SIG-M5 (cell line): Measurements from ENCODE around the gene SLC22A6.
"Not testable (repeated sequence)": the region's sequence is repeated elsewhere in the genome, so short reads cannot be mapped to it uniquely, and the experiment has no call there.

Source experiments
- DNase-seq: peaks from one replicate; lab custom pipeline; 2025; lab: John Stamatoyannopoulos, UW

The SLC22A6 gene

DNA sequence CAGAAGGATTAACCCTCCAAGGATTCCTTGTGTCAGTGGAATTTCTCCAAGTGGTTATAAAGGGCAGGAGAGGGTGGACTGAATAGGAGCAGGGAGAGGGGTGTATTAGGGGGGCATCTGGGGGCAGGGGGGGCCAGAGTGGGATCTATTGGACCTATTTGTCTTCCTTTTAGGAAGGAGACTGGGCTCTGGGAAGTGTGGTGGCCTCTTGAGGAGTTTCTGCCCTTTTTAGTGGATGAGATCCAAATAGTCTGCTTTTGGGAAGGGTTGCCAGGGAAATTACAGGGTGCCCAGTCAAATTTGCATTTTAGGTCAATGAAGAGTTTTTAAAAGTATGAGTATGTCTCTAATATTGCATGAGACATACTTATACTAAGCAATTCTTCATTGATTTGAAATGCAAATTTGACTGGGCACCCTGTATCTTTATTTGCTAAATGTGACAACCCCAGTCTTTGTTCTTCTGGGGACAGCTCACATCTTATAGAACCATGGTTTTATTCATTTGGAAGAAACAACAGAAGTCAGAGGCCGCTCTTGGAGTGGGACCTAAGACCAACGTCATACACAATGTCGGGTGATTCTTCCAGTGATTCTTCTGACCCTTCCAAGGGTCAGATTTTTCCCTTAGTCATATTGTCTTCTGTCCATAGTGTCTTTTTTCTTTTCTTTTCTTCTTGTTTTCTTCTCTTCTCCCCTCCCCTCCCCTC, 429 bp upstream of the SLC22A6 start:
- no peak for DNase-seq

DNA sequence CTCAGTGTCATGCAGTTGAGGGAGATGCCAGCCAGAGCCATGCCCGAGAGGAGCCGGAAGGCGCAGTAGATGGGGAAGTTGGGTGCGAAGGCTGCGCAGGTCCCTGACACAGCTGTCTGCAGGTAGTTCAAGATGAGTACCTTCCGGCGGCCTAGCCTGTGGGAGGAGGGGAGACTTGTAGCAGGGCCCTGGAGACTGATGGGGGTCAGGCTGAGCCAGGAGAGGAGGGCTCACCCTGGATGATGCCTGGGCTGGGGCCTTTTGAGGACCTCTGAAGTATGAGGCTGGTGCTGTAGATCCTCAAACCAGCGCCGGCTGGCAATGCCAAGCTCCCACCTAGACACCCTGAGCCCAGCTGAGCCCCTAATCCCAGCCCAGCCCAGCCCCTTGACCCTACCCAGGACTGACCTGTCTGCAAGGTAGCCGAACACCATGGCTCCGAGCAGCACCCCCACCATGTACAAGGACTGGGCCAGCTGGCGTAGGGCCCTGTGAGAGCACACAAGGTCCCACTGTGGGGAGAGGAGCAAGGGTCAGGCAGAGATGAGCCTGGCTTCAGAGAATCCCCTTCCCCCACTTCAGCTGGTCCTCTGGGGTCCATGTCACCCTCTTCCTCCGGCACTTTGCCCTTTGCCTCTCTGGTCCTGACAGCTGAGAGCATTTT, 1.1 kb downstream of the SLC22A6 start:
- DNase-seq, result no peak

DNA sequence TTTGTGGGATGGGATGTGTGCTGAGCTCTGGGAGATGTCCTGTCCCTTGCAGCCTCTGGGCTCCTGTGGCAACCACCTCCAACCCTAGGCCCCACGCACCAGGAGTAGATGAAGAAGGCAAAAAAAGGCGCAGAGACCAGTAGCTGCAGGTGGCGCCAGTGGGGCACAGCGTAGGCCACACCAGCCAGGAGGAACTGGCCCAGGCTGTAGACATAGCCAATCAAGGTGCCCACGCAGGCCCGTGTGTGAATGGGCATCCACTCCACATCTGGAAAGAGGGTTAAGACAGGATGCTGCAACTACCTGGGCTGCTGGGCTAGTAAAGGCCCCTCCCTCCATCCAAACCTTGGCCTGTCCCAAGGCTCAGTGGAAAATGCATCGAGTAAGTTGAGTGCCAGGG, 3.0 kb downstream of the SLC22A6 start:
- DNase-seq, result no peak

DNA sequence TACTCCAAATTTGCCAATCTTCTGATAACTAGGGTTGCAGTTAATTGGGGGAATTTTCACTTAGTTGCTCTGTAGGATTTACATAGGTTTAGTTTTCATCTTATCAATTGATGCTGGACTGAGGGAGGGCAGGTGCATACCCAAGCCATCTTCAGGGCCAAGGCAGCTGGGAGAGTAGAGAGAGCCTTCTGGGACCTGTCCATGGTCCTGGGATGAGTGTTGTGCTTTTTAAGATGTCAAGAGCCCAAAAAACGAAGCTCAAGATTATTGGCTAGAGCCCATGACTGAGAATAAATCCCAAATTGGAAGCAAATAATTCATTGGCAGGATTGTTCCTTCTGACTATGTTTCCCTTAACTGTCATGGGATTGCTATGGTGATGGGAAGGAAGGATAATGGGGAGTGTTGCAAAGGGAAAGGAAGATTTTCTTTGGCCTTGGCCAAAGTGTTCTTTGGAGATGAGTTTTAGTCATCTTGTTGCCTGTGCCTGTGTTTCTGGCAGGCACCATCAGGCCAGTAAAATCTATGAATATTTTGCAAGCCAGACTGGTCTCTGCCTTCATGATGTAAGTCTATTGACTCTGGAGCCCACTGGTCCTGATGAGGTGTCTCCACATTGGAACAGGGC, 4.5 kb downstream of the SLC22A6 start:
- no peak for DNase-seq

DNA sequence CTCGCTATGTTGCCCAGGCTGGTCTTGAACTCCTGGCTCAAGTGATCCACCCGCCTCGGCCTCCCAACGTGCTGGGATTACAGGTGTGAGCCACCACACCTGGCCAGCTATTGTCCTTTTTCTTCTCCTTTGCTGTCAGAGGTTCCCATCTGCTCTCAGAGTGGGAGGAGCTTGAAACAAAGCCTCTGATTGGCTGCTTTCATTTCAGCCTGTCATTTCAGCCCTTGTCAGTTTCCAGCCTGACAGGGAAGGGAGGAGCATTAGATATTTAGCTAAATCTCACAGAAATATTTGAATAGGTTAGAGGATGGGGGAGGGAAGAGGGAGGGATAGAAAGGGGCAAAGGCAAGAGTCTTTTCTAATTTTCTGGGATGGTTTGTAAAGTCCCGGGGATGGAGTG, 8.7 kb downstream of the SLC22A6 start:
- DNase-seq, result no peak

DNA sequence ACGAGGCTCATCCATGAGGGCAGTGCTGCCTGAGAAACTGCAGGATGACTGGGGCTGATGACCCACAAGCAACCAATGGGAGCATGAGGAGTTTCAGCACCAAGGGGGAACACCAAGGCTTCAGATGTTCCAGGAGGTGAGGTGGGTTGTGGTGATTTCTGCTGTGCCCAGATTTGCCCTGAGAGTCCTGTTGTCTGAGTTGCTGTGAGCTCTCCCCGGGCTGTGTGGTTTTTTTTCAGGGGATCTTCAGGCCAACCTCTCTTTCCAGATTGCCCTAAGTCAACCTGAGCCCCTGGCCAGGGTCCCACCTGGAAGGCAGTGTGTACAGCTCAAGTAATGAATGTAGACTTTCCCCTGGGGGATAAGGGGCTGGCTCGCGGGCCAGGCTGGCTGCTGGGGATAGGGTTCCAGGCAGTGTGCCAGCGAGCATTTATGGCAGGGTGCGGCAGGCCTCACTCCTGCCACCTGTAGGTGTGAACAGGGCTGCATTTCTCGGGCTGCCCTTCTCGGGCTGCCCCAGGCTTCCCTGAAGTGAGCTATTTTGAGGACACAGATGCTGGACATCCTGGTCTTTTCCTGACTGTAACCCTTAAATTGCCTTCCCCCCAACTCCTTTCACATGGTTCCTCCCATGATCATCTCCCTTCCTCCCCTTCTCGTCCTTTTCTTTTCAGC, 9.8 kb downstream of the SLC22A6 start:
- DNase-seq, result no peak

DNA sequence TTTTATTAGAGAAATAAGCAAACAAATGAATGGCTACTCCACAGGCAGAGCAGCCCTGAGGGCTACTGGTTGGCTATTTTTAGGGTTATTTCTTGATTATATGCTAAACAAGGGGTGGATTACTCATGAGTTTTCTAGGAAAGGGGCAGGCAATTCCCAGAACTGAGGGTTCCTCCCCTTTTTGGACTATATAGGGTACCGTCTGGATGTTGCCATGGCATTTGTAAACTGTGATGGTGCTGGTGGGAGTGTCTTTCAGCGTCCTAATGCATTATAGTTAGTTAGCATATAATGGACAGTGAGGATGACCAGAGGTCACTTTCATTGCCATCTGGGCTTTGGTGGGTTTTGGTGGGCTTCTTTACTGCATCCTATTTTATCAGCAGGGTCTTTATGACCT, 19.2 kb downstream of the SLC22A6 start:
- no peak for DNase-seq

DNA sequence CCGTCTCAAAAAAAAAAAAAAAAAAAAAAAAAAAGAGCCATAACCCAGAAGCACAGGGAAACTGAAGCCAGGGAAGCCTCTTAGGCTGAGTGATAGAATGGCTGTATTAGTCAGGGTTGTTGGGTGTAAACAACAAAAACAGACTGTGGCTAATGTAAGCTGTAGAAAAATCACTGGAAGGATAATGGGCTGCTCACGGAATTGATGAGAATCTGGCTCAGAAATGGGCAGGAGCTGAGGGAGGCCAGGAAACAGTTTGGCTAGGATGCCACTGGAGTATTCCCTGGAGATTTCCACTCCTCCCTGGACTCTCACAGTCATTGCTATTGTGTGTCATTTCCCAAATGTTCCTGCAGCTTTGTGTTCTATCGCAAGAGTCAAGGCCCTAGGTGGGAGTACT, 22.4 kb downstream of the SLC22A6 start:
- no peak for DNase-seq

DNA sequence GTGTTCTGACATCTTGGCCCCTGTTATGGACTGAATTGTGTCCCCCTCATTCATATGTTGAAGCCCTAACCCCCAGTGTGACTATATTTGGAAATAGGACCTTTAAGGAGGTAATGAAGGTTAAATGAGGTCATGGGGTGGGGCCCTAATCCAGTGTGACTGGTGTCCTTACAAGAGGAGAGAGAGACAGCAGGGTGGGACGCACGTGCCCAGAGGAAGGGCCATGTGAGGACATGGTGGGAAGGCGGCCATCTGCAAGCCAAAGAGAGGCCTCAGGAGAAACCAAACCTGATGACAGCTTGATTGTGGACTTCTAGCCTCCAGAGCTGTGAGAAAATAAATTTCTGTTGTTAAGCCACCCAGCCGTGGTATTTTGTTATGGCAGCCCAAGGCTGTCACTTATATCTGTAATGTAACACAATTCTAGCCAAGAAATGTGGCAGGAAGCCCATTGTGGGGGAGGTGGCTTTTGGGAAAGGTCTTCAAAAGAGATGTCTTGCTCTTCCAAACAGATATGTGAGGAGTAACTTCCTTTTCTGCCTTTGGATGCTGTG, 23.7 kb downstream of the SLC22A6 start:
- DNase-seq, result no peak

DNA sequence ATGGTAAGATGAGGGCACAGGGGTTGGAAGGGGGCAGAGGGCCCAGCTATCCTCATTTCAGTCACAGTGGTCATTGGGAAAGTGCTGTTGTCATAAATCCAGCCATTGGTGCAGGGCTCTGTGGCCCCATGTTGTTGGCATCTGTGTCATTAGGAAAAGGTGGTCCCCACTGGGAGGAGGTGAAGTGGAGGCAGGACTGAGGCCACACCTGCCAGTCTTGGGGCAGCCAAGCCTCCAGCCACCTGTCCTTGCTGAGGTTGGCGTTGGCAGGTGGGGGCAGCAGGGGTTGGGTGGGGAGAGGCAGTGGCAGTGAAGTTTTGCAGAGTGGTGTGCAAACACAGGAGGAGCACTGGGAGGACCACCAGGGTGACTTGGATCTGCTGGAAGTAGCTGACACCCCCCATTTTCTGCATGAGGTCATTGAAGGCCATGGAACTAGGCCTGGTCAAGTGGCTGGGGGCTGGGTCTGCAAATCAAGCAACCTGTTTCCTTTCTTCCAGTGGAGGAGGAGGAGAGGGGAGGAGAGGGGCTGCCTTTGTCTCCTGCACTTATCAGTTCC, 25.3 kb downstream of the SLC22A6 start:
- DNase-seq, result no peak

DNA sequence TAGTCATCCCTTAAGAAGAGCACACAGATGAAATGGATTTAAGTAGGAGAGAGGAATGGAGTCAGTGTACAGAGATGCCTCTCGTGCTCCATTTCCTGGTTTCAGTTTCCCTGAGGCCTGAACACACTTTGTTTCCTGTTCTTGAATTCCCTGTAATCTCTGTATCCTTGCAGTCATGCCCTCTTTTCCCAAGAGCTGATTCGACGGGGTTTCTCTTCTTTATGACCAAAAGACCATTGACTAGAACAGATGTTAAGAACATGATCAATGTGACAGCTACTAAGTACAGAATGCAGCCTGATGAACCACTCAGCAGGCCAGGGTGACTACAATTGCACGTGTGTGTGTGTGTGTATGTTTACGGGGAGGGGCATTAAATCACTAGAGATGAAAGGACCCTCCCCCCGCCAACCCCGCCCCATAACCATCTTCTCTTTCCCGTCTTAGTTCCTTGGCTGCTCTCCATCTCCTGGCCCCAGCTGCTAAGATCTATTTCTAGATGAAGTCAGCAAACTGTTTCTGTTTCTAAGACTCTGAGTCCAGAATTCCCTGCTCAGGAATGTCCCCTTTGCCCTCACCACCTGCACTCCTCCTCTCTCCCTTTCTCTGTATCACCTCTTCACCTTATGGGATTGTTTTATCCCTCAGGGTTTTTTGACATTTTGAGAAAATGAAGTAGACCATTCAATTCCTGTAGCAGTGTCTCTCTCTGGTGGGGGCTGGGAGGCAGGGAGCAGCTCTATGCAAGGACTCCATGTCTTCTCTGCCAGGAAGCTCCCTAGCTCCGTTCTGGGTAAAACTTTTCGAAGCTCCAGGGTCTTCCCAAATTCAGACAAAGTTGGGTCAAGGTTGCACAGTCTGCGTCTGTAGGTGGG, 26.0 kb downstream of the SLC22A6 start:
- no peak for DNase-seq

DNA sequence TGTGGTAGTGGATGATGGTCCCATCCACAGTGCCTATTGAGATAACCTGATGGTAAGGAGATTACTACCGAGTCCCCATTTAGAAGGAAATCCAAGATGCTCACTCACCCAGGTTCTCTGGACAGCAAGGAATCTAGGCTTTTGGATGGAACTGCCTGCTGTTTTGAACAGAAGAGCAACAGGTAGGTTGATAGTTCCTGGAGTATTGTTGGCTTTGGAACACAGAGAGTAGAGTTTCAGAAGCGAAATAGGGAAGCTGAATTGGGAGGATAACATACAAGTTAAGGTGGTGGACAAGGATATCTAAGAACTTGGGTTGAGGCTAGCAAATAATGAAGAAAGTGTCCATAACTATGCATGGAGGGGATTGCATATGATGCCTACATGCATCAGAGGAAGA, 27.6 kb downstream of the SLC22A6 start:
- no peak for DNase-seq

DNA sequence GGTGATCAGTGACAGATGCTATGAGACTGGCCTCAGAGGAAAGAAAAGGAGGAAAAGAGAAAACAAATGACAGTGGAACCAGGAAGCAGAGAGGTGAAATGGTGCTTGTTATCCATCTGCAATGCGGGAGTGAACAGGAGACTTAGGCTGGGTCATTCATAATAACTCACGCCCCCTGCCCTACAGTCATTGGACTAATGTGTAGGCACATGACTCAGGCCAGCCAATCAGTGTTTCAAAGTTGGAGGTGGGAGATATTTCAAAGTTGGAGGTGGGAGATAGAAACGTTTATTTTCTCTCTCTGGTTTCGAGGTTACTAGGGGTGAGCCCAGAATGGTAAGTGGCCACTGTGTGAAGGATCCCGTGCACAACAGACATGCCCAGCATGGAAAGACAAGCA, 30.3 kb downstream of the SLC22A6 start:
- DNase-seq, result no peak

DNA sequence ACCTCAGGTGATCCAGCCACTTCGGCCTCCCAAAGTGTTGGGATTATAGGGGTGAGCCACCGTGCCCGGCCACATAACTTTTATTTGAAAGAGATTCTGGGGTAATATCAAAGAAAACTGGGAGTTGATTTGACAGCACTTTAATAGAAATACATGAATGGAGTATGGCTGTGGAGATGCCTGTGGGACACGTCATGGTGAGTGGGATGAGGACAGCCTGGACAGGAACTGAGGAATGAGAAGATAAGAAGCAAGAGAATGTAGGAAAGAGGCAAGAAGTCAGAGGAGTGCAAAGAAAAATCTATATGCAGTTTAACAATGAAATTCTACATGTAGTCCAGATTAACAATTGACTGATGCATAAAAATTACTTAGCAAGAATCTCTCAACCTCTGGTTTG, 31.0 kb downstream of the SLC22A6 start:
- DNase-seq, result no peak

DNA sequence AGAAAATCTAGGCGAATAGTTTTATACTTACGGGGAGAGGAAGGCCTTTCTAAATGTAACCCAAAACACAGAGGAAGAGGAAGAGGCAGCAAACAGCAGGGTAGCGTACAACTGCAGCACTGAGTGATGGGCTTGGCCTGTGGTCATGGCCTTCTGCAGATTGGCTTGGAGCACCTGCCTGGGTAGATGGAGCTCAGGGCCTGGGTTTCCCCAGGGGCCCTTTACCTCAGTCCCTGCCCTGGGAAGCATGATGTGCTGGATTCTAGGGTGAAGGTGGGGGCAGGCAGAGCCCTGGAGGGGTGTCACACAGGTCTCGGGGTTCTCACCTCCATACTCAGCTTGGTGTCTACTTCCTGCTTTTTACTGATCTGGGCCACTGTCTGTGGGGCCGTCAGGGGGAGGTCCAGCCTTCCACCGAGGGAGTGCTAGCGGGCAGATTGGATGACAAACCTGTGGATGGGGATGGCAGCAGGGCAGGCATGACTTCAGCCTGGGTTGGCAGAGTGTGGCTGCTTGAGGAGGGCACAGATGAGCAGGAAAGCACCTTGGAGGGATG, 35.9 kb downstream of the SLC22A6 start:
- no peak for DNase-seq

DNA sequence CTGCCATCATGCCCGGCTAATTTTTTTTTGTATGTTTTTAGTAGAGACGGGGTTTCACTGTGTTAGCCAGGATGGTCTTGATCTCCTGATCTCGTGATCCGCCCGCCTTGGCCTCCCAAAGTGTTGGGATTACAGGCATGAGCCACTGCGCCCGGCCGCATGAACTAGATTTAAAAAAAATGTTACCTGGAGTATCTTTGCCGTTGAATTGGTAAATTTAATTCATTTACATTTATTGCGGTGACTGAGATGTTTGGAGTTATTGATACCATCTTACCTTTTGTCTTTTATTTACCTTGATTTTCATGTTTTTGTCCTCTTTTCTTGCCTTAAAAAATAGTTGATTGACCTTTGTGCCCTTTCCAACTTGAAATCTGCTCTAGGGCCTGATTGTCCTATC, 39.2 kb downstream of the SLC22A6 start:
- DNase-seq, result not testable (repeated sequence)

DNA sequence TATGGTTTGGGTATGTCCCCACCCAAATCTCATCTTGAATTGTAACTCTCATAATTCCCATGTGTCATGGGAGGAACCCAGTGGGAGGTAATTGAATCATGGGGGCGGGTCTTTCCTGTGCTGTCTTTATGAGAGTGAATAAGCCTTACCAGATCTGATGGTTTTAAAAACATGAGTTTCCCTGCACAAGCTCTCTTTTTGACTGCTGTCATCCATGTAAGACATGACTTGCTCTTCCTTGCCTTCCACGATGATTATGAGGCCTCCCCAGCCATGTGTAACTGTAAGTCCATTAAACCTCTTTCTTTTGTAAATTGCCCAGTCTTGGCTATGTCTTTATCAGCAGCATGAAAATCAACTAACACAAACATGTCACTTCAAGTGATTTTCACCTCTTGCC, 47.2 kb downstream of the SLC22A6 start:
- not testable (repeated sequence) for DNase-seq

DNA sequence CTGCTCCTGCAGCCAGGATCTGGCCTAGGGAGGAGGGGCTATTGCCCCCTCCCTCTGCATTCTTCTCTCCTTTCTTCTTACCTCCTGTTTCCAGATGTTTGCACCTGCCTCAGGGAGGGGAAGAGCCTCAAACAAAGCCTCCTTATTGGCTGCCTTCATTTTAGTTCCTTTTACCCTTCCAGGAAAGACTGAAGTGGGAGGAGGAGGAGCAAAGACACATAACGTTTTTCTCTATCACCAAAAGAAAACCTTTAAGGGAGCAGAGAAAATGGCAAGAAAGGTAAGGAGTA, 50.3 kb downstream of the SLC22A6 start:
- DNase-seq, result no peak

DNA sequence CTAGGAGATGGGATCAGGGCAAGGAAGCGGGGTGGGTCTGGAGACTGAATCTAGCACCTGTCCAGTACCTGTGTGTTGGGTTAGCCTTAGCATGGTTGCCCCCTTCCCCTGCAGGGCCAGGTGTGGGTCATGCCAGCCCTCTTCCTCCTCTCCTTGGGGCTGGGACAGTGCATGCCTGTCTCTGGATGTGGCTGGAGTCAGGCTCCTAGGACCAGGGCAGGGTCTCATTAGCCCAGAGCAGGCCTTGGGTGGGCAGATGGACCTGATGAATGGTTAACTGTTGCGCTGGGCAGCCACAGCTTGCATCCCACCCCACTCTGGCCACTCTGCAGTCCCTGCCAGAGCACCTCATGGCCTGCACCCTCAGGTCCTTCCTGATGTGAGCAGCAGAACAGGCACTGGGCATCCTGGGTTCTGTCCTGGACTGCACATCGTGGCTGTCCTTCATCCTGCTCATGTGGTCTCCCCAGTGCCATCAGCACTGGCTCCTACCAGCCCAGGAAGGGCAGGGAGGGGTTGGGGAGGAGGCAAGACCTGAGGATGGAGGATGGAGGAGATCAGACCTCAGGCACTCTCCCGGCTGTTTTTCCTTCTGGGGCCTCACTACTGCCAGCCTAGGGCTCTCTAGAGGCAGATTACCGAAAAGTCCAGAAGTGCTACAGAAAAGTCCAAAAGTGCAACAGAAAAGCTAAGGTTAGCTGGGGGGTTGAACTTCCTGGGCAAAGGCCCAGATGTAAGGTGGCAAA, 50.8 kb downstream of the SLC22A6 start:
- DNase-seq, result no peak

DNA sequence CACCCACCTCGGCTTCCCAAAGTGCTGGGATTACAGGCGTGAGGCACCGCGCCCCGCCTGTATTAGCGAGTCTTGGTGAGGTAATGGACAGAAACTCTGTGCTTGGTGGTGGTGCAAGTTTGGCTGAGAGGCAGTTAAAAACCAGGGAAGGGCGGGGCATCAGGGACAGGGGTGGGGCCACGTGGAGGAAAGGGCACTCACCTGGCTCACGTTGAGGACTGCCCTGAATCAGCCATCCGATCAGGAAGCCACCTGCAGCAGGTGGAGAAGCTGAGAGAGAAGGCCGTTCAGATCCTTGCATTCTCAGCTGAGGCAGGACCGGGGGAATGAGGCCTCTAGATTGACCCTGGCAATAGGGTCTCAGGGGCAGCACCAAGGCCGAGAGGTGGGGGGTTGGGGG, 51.5 kb downstream of the SLC22A6 start:
- no peak for DNase-seq
